GM18951 (cell line): ENCODE results near the gene SRGAP3.
"Not testable (repeated sequence)": the region's sequence is repeated elsewhere in the genome, so short reads cannot be mapped to it uniquely, and the experiment has no call there.

Source experiments
- POLR2A ChIP-seq: IDR thresholded peaks from 4 replicates; pipeline ENCODE4 v1.6.1; 2011; ENCODE audit warnings: mild to moderate bottlenecking; ENCODE audit not compliant: insufficient read length, insufficient read depth; ENCODE audit errors: extremely low read depth
- in situ Hi-C: fragments of 300-500 bp; cut with MboI; formaldehyde crosslinking; loops from one replicate; pipeline ENCODE4 v1.12.0; 2022; ENCODE audit warnings: low sequenced_read_pairs, mixed read lengths, inconsistent platforms; ENCODE audit not compliant: unreplicated experiment

Gene SRGAP3

DNA sequence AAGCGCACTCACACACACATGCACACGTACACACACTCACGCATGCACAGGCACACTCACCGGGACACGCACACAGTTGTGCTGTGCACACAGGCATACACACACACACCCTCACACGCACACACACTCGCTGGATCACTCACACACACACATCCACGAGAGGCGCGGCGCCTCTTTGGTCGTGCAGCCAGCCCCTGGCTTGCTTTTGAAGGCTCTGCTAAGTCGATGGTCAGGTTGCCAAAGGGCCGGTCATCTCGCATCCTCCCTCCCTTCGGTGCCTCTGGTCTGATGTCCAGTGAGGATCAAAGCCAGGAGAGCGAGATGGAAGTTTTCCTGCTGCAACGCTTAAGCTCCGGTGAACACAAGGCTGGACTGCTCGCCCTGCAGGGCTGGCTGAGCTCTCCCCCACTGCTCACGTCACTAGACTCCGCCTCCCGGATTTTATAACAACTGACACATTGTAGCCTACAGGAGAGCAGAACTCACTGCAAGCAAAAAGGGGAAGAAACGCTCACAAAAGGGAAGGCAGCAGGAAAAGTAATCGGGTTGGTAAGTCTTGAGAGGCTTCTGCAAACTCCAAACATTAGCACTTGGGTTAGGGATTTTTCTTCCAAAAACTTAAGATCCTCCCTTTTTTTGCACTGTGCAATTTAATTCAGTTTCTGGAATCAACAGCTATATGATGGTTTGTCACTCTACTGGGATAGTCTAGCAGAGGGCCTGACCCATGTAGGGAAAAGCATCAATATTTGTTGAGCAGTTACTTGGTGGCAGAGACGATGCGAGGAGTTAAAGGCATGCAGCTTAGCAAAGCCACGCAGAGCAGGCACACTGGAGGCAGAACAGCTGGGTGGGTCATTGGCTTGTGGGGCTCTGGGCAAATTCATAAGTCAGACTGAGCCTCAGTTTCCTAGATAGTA lies at the start of gene SRGAP3:
Gene SRGAP3, minus strand, starts transcription at position 374 of the 920 bp plus-strand sequence. CDS start 695 bp downstream, outside the sequence.
- TF ChIP-seq POLR2A: no peak
- in situ Hi-C loops: no loop called here

DNA sequence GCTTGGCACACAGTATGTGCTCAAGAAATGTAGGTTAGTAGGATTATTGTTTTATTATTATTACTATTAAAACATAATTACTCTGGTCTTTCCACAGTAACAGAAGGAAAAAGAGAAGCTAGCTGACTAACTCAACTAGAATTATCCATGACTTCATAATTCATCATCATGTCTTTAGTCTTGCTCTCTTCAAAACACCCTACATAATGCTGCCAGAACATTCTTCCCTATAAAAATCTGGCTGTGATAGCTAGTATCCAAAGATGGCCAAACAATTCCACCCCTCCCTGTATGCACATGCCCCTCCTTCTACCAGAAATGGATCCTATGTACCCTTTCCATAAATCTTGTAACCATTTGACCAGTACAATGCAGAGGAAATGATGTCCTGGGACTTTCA lies 48.8 kb upstream of the SRGAP3 start:
- no peak for TF ChIP-seq POLR2A
- in situ Hi-C loops: no loop called here

DNA sequence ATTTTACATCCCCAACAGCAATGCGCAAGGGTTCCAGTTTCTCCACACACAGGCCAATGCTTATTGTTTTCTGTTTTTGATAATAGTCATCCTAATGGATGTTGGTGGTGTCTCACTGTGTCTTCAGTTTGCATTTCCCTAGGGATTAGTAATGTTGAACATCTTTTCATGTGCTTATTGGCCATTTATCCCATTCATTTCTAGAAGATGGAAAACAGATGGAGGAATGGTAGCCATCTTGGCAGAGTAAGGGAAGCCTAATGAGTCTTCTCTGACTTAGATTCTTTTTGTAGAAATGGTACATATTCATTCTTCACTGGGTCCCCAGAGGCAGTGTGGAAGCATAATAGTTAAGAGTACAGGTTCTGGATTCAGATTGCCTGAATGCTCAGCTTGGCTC lies 46.8 kb upstream of the SRGAP3 start:
- no peak for TF ChIP-seq POLR2A
- in situ Hi-C loops: no loop called here

DNA sequence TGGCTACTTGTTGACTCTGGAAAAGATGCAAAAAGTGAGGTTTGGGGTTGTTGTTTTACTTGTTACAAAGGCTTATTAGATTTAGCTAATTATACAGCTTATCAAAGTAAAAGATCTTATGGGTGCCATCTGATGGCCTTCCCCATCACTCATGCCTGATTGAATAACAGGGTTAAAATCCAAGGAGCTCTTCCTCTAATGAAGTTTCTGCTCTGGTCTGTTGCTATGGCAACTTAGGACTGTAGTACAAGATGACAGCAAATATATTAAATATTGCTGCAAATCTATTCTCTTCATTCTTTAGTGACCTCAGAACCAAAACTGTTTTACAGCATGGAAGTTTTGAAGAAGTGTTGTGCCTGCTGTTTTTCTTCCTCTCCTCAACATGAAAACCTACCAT lies 45.6 kb upstream of the SRGAP3 start:
- in situ Hi-C loops: no loop called here
- TF ChIP-seq POLR2A: no peak

DNA sequence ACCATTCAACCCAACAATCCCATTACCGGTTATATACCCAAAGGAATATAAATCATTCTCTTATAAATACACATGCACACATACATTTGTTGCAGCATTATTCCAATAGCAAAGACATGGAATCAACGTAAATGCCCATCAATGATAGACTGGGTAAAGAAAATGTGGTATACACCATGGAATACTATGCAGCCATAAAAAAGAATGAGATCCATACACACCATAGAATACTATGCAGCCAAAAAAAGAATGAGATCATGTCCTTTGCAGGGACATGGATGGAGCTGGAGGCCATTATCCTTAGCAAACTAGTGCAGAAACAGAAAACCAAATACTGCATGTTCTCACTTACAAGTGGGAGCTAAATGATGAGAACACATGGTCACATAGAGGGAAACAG lies 44.5 kb upstream of the SRGAP3 start:
- in situ Hi-C loops: not testable (repeated sequence)

DNA sequence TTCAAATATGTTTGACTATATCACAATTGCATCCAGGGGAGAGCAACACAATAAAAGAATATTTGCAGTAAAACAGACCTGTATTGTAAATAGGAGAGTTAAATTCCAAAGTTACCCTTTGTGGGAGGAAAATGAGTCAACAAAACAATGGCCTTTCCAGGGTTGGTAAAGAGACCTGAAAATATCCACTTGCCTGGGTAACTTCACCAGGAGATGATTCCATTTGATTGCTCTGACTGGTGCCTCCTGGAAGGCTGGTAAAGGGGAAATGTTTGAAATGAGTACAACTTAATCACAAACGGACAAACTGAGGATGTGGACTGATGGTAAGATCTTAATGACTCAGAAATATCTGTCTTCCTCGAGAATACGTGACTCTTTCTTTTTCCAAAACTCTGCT lies 43.6 kb upstream of the SRGAP3 start:
- in situ Hi-C loops: no loop called here
- TF ChIP-seq POLR2A: no peak

DNA sequence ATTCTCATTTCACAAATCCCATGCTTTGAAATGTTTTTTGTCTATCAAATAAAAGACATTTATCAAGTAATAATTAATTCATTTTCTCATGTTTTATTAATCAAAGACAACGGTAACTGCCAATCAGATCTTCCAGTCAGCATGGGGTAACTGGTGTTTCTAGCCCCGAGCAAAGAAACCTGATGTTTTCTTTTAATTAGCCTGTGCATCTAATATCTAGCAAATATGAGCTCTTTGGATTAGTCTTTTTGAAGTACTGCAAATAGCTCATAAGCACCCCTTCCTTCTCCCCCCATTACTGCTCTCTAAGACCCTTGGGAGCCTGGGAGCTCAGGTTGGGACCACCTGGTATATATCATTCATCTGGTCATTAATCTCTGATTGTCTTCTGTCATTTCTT lies 43.1 kb upstream of the SRGAP3 start:
- in situ Hi-C loops: no loop called here
- TF ChIP-seq POLR2A: no peak

DNA sequence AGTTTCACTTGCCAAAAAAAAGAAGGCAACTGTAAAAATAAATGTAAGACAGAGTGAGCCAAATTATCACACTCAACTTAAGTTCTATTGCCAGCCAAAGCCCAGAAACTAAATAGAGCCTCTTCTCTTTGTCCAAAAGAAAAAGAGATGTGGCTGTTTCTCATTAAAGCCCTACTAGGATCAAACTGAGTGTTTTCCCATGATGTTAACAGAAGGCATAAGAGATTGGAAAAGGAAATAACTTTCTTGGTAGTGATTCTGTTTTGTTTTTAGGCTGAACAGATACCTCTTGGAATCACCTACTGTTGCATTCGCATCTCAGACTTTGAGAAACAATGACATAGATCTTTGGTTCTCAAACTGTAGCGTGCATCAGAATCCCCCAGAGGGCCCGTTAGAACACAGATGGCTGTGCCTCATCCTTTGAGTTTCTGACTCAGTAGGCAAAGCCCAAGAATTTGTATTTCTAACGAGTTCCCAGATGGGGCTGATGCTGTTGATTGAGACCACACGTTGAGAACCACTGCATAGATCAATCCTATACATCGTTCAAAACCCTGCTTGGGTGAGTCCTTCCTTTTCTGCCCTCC lies 42.5 kb upstream of the SRGAP3 start:
- no peak for TF ChIP-seq POLR2A
- in situ Hi-C loops: no loop called here

DNA sequence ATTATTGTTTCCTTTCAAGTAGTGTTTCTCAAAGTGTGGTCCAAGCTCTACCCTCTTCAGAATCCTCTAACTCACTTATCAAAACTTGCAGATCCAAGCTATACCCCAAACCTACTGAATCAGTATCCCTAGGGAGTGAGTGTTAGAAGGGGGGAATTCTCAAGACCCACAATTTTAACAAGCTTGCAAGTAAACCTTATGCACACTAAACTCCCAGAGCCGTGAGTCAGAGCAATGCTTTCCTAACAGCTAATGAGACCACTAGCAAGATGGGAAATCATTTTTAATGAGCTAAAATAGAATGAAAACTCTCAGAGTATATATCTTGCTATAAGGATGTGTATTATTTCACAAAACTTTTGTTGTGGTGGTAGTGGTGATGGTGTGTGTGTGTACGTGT lies 41.1 kb upstream of the SRGAP3 start:
- TF ChIP-seq POLR2A: no peak
- in situ Hi-C loops: no loop called here

DNA sequence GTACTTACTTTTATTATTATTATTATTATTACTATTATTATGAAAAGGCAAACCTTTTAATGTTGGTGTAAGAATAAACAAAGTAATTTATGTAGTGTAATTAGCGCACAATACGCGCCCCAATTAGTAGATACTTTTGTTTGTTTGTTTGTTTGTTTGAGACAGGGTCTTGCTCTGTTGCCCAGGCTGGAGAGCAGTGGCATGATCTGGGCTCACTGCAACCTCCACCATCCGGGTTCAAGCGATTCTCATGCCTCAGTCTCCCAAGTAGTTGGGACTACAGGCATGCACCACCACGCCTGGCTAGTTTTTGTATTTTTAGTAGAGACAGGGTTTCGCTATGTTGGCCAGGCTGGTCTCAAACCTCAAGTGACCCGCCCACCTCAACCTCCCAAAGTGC lies 32.1 kb upstream of the SRGAP3 start:
- in situ Hi-C loops: not testable (repeated sequence)

DNA sequence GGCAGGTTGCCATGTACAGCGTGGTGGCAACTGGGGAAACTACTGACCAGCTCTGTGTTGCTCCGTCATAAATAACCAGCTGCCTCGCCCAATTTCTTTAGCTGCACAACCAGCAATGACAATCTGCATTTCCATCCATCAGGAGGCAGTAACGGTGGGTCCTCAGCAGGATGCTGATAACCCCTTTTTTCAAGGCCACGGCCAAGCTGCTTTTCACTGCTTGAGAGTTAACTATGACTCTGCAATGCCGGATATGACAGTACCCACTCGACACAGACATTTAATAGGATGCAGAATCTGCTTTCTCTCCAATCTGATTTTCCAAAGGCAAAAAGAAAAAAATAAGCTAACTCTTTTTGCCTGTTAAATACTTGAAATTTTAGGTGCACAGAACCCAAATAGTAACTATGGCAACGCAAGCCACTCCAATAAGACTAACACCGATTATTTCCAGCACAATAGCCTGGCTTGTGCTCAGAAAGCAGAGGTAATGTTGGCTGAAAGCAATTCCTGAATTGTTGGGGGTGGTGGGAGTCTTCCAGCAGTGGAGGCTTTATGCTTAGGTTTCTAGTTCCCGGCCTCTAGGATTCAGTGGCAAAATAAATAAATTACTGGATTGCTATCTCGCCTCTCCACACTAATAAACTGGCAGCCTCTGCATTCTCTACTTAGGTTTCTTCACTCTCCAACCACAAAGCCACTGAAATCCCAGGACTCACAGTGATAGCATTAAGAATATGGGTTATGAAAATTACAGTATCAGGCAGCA lies 31.2 kb upstream of the SRGAP3 start:
- in situ Hi-C loops: no loop called here
- no peak for TF ChIP-seq POLR2A

DNA sequence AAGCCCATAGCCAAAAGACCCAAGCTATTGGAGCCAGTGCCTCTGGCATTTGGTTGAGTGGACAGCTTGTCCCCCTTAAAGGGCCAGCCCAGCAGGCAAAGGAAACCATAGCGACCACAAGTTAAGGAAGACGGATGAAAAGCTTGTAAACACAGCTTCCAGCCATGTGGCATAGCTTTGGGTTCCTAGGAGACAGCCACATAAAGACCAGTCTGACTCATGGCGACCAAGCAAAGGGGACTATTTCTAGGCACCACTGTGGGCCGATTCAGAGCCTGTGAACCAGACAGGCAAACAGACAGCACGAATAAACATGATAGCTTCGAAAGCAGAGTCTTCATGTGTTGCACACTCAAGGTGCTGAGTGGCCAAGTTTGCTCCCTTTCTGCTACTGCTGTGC lies 30.5 kb upstream of the SRGAP3 start:
- in situ Hi-C loops: no loop called here
- TF ChIP-seq POLR2A: no peak

DNA sequence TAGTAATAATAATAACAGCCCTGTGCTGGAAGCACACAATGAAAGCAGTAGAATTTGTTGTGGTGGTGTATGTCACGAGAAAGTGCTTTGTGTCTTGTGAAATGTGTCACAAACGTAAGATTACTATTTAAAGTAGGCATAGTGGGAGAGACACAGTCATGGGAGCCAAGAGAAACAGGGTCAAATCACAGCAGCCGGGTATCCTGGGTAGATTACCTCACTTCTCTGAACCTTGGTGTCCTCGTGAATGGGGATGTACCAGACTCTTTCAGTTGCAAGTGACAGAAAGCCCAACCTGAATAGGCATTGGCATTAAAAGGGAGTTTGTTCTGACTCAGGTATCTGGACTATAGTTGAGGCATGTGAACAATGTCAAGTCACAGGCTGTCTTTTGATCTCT lies 29.1 kb upstream of the SRGAP3 start:
- in situ Hi-C loops: no loop called here
- no peak for TF ChIP-seq POLR2A

DNA sequence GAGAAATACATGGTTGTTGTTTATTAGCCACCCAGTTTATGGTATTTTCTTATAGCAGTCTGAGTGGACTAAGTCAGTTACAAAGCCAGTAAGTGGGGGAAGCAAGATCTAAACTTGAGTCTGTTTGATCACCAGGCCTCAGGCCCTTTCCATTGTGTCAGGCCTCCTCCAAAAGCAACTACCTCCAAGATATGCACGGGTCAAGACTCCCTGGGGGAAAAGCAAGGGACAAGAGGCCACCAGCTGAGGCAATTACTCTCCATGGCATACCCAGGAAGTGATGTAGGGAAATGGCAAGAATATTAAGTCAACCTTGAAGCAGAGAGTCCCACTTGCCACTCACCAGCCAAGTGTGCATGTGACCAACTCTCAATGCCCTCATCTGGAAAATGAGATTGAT lies 28.6 kb upstream of the SRGAP3 start:
- in situ Hi-C loops: no loop called here
- no peak for TF ChIP-seq POLR2A

DNA sequence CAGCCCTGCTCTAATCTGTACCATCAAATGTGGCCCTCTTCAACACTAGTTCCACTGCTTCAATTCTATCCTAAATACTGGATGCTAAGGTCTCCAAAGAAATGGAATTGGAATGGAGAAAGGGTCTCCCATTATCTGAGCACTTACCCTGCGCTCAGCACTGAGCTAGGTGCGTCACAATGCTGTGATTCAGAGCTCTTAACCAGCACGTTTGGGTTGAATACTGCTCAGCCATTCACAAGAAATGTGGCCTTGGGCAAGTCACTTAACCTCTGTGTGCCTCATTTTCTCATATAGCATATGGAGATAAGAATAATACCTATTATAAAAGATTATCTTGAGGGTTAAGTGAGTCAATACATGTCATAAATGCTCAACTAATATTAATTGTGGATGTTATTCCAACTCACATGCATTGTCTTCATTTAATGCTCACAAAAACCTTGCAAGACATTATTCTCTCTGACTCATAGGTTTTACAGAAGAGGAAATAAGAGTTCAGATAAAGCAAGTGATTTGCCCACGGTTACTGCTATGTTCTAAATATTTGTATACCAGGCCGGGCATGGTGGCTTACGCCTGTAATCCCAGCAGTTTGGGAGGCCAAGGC lies 27.4 kb upstream of the SRGAP3 start:
- TF ChIP-seq POLR2A: no peak
- in situ Hi-C loops: no loop called here
